LoVo (cell line): ENCODE data around the gene ADAMTS2.

Experiments used
- DNase-seq: peaks from one replicate; pipeline ENCODE4 v3.0.0-alpha.2; 2016; ENCODE audit warnings: low spot score

The ADAMTS2 gene

GRCh38 chr5:179371681-179372680 lies 26.7 kb upstream of the ADAMTS2 start:
- no peak for DNase-seq

- no peak for DNase-seq
Observed at GRCh38 chr5:179371121-179371510, 25.9 kb upstream of the ADAMTS2 start.

- DNase-seq = no peak
Observed at GRCh38 chr5:179370490-179371120, 25.3 kb upstream of the ADAMTS2 start.

GRCh38 chr5:179369530-179369884 lies 24.2 kb upstream of the ADAMTS2 start:
- DNase-seq = no peak

- no peak for DNase-seq
Observed at GRCh38 chr5:179368806-179369529, 23.7 kb upstream of the ADAMTS2 start.

- DNase-seq = no peak
Observed at GRCh38 chr5:179368126-179368805, 23.0 kb upstream of the ADAMTS2 start.

GRCh38 chr5:179367491-179367890 lies 22.2 kb upstream of the ADAMTS2 start:
- no peak for DNase-seq

- DNase-seq = no peak
Observed at GRCh38 chr5:179362355-179362754, 17.1 kb upstream of the ADAMTS2 start.

GRCh38 chr5:179361037-179361603 lies 15.9 kb upstream of the ADAMTS2 start:
- peak; percentile 14 for DNase-seq

- no peak for DNase-seq
Observed at GRCh38 chr5:179357031-179357430, 11.8 kb upstream of the ADAMTS2 start.

GRCh38 chr5:179355976-179356974 lies 11.0 kb upstream of the ADAMTS2 start:
- no peak for DNase-seq

- DNase-seq = no peak
Observed at GRCh38 chr5:179354305-179354882, 9.1 kb upstream of the ADAMTS2 start.

GRCh38 chr5:179348843-179349242 lies 3.6 kb upstream of the ADAMTS2 start:
- DNase-seq = no peak

GRCh38 chr5:179348011-179348530 lies 2.8 kb upstream of the ADAMTS2 start:
- no peak for DNase-seq

GRCh38 chr5:179347581-179347980 lies 2.3 kb upstream of the ADAMTS2 start:
- no peak for DNase-seq

- DNase-seq = no peak
Observed at GRCh38 chr5:179346875-179347274, 1.6 kb upstream of the ADAMTS2 start.

- no peak for DNase-seq
Observed at GRCh38 chr5:179346401-179346800, 1.1 kb upstream of the ADAMTS2 start.

- DNase-seq = no peak
Observed at GRCh38 chr5:179345183-179345432, 153 bp downstream of the ADAMTS2 start.

GRCh38 chr5:179344431-179345182 lies 654 bp downstream of the ADAMTS2 start:
- no peak for DNase-seq
